ENCODE data around the gene RBM47.

Gene RBM47

DNA sequence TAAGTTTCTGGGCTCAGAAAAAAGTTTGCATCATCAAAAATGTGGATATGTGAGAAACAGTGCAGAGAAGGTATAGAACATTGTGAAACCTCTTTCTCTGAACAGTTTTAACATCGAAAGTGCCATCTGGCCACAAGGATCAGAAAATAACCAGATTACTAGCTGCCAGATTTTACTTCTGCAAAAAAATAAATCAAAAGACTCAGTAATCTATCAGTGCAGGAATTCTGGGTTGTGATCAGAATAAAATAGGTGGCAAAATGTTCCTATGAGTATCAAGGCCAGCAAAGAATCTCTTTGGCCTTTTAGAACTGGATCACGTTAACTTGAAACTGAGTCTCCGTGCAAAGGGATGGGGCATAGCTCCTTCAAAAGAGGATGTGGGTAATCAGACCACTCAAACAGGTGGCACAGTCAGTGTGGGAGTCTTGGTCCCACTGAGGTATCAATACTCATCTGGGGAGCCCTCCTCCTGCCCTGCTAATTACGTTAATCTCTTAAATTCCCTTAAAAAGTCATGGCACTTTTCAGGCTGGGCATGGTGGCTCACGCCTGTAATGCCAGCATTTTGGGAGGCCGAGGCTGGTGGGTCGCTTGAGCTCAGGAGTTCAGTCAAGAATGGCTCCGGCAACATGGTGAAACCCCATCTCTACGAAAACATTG is 26.7 kb upstream of the RBM47 start:
- TF ChIP-seq KLF9 (tag by site-specific recombination; IDR thresholded peaks at IDR 0.05; ENCODE audit: low read depth): no peak
- TF ChIP-seq, protein P1, sequence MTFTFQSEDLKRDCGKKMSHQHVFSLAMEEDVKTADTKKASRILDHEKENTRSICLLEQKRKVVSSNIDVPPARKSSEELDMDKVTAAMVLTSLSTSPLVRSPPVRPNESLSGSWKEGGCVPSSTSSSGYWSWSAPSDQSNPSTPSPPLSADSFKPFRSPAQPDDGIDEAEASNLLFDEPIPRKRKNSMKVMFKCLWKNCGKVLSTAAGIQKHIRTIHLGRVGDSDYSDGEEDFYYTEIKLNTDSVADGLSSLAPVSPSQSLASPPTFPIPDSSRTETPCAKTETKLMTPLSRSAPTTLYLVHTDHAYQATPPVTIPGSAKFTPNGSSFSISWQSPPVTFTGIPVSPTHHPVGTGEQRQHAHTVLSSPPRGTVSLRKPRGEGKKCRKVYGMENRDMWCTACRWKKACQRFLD (tag by site-specific recombination; IDR thresholded peaks at IDR 0.05): no peak
- TF ChIP-seq ZNF23 (tag by site-specific recombination; IDR thresholded peaks at IDR 0.05; ENCODE audit: borderline replicate concordance): no peak
- no peak for TF ChIP-seq ZNF391 (tag by site-specific recombination; IDR thresholded peaks at IDR 0.05; ENCODE audit: borderline replicate concordance, low read depth)
- TF ChIP-seq, protein P2, sequence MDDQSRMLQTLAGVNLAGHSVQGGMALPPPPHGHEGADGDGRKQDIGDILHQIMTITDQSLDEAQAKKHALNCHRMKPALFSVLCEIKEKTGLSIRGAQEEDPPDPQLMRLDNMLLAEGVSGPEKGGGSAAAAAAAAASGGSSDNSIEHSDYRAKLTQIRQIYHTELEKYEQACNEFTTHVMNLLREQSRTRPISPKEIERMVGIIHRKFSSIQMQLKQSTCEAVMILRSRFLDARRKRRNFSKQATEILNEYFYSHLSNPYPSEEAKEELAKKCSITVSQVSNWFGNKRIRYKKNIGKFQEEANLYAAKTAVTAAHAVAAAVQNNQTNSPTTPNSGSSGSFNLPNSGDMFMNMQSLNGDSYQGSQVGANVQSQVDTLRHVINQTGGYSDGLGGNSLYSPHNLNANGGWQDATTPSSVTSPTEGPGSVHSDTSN (CRISPR knock-in tag; IDR thresholded peaks at IDR 0.05): no peak
- TF ChIP-seq, protein P3, sequence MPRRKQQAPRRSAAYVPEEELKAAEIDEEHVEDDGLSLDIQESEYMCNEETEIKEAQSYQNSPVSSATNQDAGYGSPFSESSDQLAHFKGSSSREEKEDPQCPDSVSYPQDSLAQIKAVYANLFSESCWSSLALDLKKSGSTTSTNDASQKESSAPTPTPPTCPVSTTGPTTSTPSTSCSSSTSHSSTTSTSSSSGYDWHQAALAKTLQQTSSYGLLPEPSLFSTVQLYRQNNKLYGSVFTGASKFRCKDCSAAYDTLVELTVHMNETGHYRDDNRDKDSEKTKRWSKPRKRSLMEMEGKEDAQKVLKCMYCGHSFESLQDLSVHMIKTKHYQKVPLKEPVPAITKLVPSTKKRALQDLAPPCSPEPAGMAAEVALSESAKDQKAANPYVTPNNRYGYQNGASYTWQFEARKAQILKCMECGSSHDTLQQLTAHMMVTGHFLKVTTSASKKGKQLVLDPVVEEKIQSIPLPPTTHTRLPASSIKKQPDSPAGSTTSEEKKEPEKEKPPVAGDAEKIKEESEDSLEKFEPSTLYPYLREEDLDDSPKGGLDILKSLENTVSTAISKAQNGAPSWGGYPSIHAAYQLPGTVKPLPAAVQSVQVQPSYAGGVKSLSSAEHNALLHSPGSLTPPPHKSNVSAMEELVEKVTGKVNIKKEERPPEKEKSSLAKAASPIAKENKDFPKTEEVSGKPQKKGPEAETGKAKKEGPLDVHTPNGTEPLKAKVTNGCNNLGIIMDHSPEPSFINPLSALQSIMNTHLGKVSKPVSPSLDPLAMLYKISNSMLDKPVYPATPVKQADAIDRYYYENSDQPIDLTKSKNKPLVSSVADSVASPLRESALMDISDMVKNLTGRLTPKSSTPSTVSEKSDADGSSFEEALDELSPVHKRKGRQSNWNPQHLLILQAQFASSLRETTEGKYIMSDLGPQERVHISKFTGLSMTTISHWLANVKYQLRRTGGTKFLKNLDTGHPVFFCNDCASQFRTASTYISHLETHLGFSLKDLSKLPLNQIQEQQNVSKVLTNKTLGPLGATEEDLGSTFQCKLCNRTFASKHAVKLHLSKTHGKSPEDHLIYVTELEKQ (tag by site-specific recombination; IDR thresholded peaks at IDR 0.05; ENCODE audit: borderline replicate concordance): no peak
- no peak for TF ChIP-seq ZNF558 (tag by site-specific recombination; IDR thresholded peaks at IDR 0.05)
- no peak for TF ChIP-seq HOXD13 (CRISPR knock-in tag; IDR thresholded peaks at IDR 0.05; ENCODE audit: borderline replicate concordance)
- TF ChIP-seq, protein P4, sequence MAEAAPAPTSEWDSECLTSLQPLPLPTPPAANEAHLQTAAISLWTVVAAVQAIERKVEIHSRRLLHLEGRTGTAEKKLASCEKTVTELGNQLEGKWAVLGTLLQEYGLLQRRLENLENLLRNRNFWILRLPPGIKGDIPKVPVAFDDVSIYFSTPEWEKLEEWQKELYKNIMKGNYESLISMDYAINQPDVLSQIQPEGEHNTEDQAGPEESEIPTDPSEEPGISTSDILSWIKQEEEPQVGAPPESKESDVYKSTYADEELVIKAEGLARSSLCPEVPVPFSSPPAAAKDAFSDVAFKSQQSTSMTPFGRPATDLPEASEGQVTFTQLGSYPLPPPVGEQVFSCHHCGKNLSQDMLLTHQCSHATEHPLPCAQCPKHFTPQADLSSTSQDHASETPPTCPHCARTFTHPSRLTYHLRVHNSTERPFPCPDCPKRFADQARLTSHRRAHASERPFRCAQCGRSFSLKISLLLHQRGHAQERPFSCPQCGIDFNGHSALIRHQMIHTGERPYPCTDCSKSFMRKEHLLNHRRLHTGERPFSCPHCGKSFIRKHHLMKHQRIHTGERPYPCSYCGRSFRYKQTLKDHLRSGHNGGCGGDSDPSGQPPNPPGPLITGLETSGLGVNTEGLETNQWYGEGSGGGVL (tag by site-specific recombination; IDR thresholded peaks at IDR 0.05): no peak
- TF ChIP-seq ZNF837 (tag by site-specific recombination; IDR thresholded peaks at IDR 0.05): no peak
- Histone ChIP-seq H3K36me3 (ENCODE audit: control insufficient read depth in 2 of 2, insufficient read depth in 1 of 2, low read length in 2 of 2) (no peaks in the 10 kb centered on the region), H3K4me3 (ENCODE audit: low read depth, low read length) (no peak overlapping the region), H3K9me3 (ENCODE audit: control insufficient read depth, insufficient read depth, low read depth, low read length) (no peaks in the 10 kb centered on the region), H3K4me1 (ENCODE audit: control insufficient read depth, insufficient read depth, low read length) (no peaks in the 10 kb centered on the region), H3K27ac (ENCODE audit: extremely low read depth, low read depth, low read length) (no peak overlapping the region)
- CTCF ChIA-PET: interaction anchor here (0.6 kb wide), 1 partner anchor 217 kb away, joined by 11 read pairs; no protein-coding TSS in a partner anchor
- POLR2A ChIA-PET: no interaction called here

DNA sequence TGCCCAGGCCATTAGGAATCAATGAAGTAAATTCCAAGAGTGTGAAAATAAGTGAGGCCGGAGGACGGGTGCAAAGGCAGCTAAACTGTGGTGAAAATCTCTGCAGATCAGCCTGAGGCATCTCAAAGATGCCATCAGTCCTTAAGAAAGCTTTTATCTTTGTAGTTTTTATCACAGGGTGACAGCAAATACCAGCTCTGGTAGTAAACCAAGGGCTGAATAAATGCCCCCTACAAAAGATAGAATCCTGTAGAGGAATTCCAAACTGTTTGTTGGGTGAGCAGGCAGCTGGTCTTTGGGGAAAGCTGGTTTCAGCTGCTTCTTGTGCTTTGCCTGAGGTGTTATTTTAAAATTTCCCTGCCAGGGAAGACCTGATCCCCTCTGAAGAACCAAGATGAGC is 21.6 kb upstream of the RBM47 start:
- no peaks in the 10 kb centered on the region for H3K4me1 ChIP-seq (ENCODE audit: control insufficient read depth, insufficient read depth, low read length)
- ChIA-PET CTCF (no interaction called here), POLR2A (no interaction called here)
- no peaks in the 10 kb centered on the region for H3K36me3 ChIP-seq (ENCODE audit: control insufficient read depth in 2 of 2, insufficient read depth in 1 of 2, low read length in 2 of 2)
- H3K9me3 ChIP-seq (ENCODE audit: control insufficient read depth, insufficient read depth, low read depth, low read length): no peaks in the 10 kb centered on the region
- no peak overlapping the region for H3K4me3 ChIP-seq (ENCODE audit: low read depth, low read length)
- H3K27ac ChIP-seq (ENCODE audit: extremely low read depth, low read depth, low read length): no peak overlapping the region
- TF ChIP-seq KLF9 (tag by site-specific recombination; IDR thresholded peaks at IDR 0.05; ENCODE audit: low read depth) (no peak), ZNF623 (tag by site-specific recombination; IDR thresholded peaks at IDR 0.05) (no peak), KLF1 (tag by site-specific recombination; IDR thresholded peaks at IDR 0.05) (no peak), SP2 (tag by site-specific recombination; IDR thresholded peaks at IDR 0.05) (no peak), YY2 (tag by site-specific recombination; IDR thresholded peaks at IDR 0.05) (no peak), ZNF19 (tag by site-specific recombination; IDR thresholded peaks at IDR 0.05; ENCODE audit: low read depth) (no peak), GLI2 (tag by site-specific recombination; IDR thresholded peaks at IDR 0.05; ENCODE audit: borderline replicate concordance, low read depth) (no peak), REPIN1 (tag by site-specific recombination; IDR thresholded peaks at IDR 0.05; ENCODE audit: low read depth) (no peak), BCL11B (tag by site-specific recombination; IDR thresholded peaks at IDR 0.05; ENCODE audit: low read depth) (no peak), YY1 (tag by site-specific recombination; IDR thresholded peaks at IDR 0.05) (no peak), ZNF785 (tag by site-specific recombination; IDR thresholded peaks at IDR 0.05) (no peak)
- TF ChIP-seq, protein P5, sequence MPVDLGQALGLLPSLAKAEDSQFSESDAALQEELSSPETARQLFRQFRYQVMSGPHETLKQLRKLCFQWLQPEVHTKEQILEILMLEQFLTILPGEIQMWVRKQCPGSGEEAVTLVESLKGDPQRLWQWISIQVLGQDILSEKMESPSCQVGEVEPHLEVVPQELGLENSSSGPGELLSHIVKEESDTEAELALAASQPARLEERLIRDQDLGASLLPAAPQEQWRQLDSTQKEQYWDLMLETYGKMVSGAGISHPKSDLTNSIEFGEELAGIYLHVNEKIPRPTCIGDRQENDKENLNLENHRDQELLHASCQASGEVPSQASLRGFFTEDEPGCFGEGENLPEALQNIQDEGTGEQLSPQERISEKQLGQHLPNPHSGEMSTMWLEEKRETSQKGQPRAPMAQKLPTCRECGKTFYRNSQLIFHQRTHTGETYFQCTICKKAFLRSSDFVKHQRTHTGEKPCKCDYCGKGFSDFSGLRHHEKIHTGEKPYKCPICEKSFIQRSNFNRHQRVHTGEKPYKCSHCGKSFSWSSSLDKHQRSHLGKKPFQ (tag by site-specific recombination; IDR thresholded peaks at IDR 0.05): no peak
- TF ChIP-seq, protein P6, sequence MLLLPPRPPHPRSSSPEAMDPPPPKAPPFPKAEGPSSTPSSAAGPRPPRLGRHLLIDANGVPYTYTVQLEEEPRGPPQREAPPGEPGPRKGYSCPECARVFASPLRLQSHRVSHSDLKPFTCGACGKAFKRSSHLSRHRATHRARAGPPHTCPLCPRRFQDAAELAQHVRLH (tag by site-specific recombination; IDR thresholded peaks at IDR 0.05): no peak
- TF ChIP-seq, protein P7, sequence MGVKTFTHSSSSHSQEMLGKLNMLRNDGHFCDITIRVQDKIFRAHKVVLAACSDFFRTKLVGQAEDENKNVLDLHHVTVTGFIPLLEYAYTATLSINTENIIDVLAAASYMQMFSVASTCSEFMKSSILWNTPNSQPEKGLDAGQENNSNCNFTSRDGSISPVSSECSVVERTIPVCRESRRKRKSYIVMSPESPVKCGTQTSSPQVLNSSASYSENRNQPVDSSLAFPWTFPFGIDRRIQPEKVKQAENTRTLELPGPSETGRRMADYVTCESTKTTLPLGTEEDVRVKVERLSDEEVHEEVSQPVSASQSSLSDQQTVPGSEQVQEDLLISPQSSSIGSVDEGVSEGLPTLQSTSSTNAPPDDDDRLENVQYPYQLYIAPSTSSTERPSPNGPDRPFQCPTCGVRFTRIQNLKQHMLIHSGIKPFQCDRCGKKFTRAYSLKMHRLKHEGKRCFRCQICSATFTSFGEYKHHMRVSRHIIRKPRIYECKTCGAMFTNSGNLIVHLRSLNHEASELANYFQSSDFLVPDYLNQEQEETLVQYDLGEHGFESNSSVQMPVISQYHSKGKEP (tag by site-specific recombination; IDR thresholded peaks at IDR 0.05): no peak
